ENCODE measurements around the gene EVA1B.

The EVA1B gene

GRCh38 chr1:36320291-36320761, 3.1 kb downstream of the EVA1B start:
- DNase-seq (ENCODE audit: low read depth), result no peak

DNA sequence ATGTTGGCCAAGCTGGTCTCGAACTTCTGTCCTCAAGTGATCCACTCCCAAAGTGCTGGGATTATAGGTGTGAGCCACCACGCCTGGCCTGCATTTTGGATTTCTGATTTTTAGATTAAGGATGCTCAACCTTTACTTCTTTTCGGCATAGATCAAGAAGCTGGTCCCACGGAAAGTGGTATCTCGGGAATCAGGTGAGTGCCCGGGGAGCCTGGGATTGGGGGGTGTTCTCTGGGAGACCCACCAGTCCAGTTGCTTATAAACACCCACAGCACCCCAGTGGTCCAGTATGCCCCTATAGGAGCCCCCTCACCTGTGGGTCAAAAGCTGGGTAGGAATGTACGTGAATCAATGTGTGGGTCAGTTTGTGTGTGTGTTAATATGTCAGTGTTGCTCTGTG, 14.0 kb downstream of the EVA1B start:
- DNase-seq (ENCODE audit: low read depth), result no peak

GRCh38 chr1:36307601-36308330, 15.7 kb downstream of the EVA1B start:
- no peak for DNase-seq (ENCODE audit: low read depth)

GRCh38 chr1:36306902-36307456, 16.5 kb downstream of the EVA1B start:
- DNase-seq (ENCODE audit: low read depth), result peak; percentile 81

- no peak for DNase-seq (ENCODE audit: low read depth)
Measured at GRCh38 chr1:36306210-36306901, 17.1 kb downstream of the EVA1B start, which contains the start of gene SH3D21. Gene SH3D21 (plus strand): TSS chr1:36306368. CDS start chr1:36306421, 53 bp downstream.

- DNase-seq (ENCODE audit: low read depth), result no peak
Measured at GRCh38 chr1:36305915-36306209, 17.6 kb downstream of the EVA1B start.

DNA sequence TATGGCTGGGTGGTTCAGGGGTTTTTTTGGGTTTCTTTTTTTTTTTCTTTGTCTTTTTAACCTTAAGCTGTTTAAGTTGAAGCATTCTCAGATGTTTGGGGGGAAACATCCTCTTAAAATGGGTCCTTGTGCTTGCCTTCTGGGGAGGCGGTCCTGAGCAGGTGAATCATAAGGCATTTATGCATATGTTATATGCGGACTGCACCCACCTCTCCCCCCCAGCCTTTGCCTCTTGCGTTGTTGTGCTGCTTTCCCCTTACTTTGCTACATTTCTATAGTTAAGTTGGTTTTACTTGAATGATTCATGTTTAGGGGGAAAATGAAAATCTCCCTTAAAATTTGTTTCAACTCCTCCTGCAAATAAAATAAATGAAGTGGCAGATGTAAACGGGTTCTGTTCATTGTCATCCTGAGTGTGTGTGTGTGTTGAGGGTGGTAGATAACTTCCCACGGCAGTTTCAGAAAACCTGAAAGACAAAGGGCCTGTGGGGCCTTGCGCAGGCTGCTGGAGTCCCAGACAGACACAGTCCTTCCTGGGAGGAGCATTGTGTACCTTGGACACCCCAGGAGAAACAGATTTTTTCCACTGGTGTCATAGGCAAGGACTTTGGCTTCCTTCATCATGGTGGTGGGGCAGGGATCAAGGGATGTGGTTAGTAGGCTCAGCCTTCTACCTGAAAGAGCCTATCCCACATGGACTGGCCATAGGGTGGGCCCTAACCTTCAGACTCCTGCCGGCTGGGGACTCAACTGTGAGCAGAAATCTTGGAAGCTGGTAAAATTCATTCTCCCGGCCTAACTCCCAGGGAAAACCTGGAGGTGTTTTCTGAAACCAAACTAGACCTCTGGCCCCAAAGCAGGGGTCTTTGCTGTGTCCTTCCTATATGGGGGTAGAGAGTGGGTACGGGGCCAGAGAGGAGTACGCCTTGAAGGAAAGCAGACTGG, 18.2 kb downstream of the EVA1B start:
- DNase-seq (ENCODE audit: low read depth), result no peak

DNA sequence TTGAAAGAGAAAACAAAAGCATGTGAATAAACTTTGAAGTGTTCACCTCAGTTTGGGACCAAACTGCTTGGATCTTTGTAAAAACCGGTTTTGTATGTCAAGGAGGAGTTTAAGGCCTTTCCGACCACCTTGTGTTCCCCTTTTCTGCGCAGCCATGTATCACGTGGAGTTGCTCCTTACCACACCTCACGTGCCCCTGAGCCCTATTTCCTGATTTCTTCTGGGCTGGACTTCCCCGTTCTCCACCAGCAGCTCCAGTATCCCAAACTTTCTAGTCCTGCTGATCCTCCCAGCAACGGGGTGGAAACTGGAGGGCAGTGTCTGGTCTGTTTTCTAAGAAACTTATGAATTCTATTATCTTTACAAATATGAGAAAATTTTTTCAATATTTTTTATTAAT, 18.9 kb downstream of the EVA1B start:
- DNase-seq (ENCODE audit: low read depth), result no peak

GRCh38 chr1:36303650-36304360, 19.6 kb downstream of the EVA1B start:
- no peak for DNase-seq (ENCODE audit: low read depth)

DNA sequence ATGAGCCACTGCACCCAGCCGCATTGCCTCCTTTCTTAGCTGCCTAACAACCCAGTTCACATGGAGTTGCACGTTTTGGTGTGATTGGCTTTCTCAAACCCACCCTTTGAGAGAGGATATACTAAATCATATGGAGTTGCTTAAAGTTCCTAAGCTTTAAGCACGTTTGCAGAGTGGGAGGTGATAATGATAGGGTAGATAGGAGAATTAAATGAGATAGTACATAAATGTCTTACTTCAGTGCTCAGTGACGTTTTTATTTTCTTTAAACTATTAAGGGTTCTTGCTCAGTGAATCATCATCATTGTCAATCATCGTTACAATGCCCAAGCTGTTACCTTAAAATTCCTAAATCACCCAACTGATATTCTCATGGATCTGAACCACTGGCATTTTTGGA, 20.2 kb downstream of the EVA1B start:
- DNase-seq (ENCODE audit: low read depth), result no peak

GRCh38 chr1:36301220-36301619, 22.2 kb downstream of the EVA1B start:
- DNase-seq (ENCODE audit: low read depth), result no peak

DNA sequence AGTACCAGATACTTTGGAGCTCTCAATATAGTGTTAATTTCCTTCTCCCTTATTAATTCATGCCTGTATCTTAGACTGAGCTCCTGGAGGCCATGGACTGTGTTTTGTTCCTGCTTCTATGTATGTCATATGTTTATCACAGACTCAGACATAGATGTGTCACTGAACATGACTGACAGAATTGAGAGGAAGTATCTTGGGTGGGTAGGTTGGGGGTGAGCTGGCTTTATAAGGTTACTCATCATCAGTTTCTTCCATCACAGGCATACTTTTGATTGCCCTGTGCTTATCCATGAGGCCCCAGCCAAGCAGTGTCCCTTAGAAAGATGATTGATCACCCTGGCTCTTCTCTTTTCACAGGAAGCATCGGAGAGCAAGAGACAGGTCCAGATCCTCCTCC, 22.9 kb downstream of the EVA1B start:
- DNase-seq (ENCODE audit: low read depth), result no peak

DNA sequence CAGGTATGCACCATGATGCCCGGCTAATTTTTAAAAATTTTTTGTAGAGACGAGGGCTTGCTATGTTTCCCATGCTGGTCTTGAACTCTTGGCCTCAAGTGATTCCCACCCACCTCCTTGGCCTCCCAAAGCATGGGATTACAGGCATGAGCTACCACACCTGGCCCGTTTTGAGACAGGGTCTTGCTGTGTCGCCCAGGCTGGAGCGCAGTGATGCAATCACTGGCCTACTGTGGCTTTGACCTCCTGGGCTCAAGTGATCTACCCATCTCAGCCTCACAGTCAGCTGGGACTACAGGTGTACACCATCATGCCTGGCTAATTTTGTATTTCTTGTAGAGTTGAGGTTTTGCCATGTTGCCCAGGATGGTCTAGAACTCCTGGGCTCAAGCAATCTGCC, 24.8 kb downstream of the EVA1B start:
- no peak for DNase-seq (ENCODE audit: low read depth)

DNA sequence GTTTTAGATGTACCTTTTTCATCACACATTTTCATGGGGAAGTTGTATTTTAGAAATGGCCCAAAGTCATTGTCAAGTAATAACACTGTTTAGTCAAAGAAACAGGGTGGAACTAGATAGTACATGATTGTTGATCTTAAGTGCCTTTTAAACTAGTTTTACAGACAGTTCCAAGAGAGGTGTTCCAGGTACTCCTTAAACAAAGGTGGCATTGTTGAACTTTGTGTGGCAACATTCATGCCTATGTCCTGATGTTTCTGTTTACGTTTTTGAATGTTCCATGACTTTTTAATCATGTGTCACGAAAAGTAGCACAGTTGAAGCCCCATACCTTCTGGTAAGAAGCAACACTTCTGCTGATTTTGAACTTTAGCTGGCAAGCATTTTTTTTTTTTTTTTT, 26.4 kb downstream of the EVA1B start:
- DNase-seq (ENCODE audit: low read depth), result no peak

DNA sequence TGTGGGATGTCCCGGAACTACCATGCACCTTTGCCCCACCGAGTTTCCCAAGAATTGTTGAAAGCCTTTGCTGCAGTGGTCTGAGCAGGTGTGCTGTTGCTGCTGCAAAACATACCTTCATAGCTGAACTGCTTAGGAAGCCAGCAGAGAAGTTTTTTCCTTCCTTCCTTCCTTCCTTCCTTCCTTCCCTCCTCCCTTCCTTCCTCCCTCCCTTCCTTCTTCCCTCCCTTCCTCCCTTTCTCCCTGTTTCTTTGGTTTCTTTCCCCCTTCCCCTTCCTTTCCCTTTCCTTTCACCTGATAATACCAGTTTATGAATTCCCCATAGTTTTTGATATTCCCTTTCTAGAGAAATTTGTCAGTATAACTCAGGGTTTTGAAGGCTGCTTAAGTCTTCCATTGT, 28.1 kb downstream of the EVA1B start:
- DNase-seq (ENCODE audit: low read depth), result no peak

DNA sequence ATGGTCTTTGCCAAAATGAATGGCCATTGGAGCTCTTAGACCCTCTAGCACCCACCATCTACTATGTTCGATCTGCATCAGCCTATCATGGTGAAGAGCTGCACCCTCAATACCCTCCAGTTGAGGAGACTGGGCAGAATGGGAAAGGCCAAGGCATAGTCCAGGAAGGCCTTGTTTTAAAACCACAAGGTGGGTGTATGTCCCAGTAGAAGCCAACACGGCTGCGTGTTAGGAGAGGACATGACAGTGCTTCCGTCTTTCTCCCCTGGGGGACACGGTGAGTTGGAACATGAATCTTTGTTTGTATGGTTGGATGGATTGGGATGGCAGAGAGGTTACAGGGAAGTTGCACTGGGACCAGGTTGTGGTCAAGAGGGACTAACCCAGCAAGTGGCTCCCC, 35.9 kb downstream of the EVA1B start:
- DNase-seq (ENCODE audit: low read depth), result no peak

- DNase-seq (ENCODE audit: low read depth), result no peak
Measured at GRCh38 chr1:36286802-36287201, 36.6 kb downstream of the EVA1B start.

- DNase-seq (ENCODE audit: low read depth), result peak; percentile 42
Measured at GRCh38 chr1:36285443-36286101, 37.9 kb downstream of the EVA1B start.

- no peak for DNase-seq (ENCODE audit: low read depth)
Measured at GRCh38 chr1:36284517-36284916, 38.9 kb downstream of the EVA1B start.

GRCh38 chr1:36284061-36284460, 39.4 kb downstream of the EVA1B start:
- no peak for DNase-seq (ENCODE audit: low read depth)

- no peak for DNase-seq (ENCODE audit: low read depth)
Measured at GRCh38 chr1:36279789-36280296, 43.6 kb downstream of the EVA1B start.
